Measurements from ENCODE around the gene SAA4.

DNA sequence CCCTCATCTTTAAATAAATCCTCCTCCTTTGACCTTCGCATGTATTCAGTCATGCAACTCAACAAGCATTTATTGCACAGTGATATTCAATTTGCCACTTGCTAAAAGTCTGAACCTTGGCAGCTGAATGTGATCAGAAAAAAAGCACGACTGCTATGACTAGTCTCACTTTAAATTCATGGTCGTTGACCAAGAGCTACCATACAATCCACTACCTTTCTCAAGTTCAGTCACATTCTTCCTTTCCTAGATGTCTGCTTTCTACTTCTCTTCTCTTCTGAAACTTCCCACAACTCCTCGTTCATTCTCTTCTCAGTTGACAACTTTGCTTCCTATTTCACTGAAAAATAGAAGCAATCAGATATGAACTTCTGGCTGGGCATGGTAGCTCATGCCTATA is 27.4 kb upstream of the SAA4 start:
- no peak for TF ChIP-seq RAD21 (conservative IDR thresholded peaks at IDR 0.05)
- TF ChIP-seq, protein P1, sequence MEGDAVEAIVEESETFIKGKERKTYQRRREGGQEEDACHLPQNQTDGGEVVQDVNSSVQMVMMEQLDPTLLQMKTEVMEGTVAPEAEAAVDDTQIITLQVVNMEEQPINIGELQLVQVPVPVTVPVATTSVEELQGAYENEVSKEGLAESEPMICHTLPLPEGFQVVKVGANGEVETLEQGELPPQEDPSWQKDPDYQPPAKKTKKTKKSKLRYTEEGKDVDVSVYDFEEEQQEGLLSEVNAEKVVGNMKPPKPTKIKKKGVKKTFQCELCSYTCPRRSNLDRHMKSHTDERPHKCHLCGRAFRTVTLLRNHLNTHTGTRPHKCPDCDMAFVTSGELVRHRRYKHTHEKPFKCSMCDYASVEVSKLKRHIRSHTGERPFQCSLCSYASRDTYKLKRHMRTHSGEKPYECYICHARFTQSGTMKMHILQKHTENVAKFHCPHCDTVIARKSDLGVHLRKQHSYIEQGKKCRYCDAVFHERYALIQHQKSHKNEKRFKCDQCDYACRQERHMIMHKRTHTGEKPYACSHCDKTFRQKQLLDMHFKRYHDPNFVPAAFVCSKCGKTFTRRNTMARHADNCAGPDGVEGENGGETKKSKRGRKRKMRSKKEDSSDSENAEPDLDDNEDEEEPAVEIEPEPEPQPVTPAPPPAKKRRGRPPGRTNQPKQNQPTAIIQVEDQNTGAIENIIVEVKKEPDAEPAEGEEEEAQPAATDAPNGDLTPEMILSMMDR (IDR thresholded peaks at IDR 0.05; ENCODE audit: poor library complexity, severe bottlenecking) = no peak
